DOHH2 (cell line): ENCODE results near the gene SLC25A30.

Experiments
- CTCF ChIP-seq: fragments of 200-600 bp; sonication (generic); IDR thresholded peaks from one replicate; pipeline ENCODE4 v1.5.1; 2014; ENCODE audit warnings: antibody characterized with exemption, mild to moderate bottlenecking, low read depth, low read length; ENCODE audit not compliant: poor library complexity, severe bottlenecking
- EZH2phosphoT487 ChIP-seq: fragments of 200-600 bp; sonication (generic); IDR thresholded peaks from 2 replicates; pipeline ENCODE4 v1.6.1; 2017; ENCODE audit warnings: borderline replicate concordance, mild to moderate bottlenecking, antibody characterized with exemption, low read length, moderate library complexity, mixed read lengths

- no peak for TF ChIP-seq CTCF
- TF ChIP-seq EZH2phosphoT487 = no peak
These were observed 14.7 kb upstream of the SLC25A30 start for GRCh38 chr13:45432737-45433380.
